Mononuclear cell (primary cell): ENCODE measurements around the gene EXOC4. TPM values are rescaled to one million over a fixed set of nuclear protein-coding genes. Genes with fewer than 3 reads are reported as not detected.
"Not testable (repeated sequence)": the region's sequence is repeated elsewhere in the genome, so short reads cannot be mapped to it uniquely, and the experiment has no call there.

ENCODE experiments used
- H3K27me3 ChIP-seq: 2 replicates; pipeline ENCODE4 v1.6.0; 2011; ENCODE audit warnings: low read length, control low read depth; ENCODE audit not compliant: insufficient read depth
- H3K4me1 ChIP-seq: 2 replicates; pipeline ENCODE4 v1.5.1; 2011; ENCODE audit warnings: mild to moderate bottlenecking, low read length, control low read depth; ENCODE audit not compliant: insufficient read depth
- H3K4me3 ChIP-seq: 2 replicates; pipeline ENCODE4 v1.5.1; 2011; ENCODE audit warnings: mild to moderate bottlenecking, low read length, moderate library complexity
- H3K9me3 ChIP-seq: 2 replicates; pipeline ENCODE4 v1.5.1; 2011; ENCODE audit warnings: low read depth, mild to moderate bottlenecking, control low read depth, low read length
- total RNA-seq: library from RNA; depleted of rRNA; stranded (reverse); fragments of >200 nt; gene quantifications from one replicate; pipeline ENCODE4 v1.2.3, GENCODE V29; 2012

Gene EXOC4
- total RNA-seq, 1 donor = 106 TPM

DNA sequence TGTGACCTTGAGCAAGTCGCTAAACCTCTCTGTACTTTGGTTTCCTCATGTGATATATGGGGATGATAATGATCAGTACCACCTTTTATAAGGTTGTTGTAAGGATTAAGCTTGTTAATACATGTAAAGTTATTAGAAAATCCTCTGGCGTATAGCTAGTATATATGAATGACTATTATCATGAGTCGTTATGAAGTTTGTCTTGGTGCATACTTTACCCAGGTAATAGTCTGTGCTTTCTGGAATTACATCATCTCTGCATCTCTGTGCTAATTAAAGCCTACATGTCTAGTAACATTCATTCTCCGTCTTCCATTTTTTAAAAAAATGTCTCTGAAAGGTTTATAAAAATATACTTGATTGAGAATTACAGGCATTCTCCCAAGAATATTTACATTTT is 524.8 kb downstream of the EXOC4 start:
- Histone ChIP-seq H3K4me3 (no peak overlapping the region), H3K4me1 (no peaks in the 10 kb centered on the region), H3K9me3 (no peaks in the 10 kb centered on the region), H3K27me3 (no peaks in the 10 kb centered on the region)

DNA sequence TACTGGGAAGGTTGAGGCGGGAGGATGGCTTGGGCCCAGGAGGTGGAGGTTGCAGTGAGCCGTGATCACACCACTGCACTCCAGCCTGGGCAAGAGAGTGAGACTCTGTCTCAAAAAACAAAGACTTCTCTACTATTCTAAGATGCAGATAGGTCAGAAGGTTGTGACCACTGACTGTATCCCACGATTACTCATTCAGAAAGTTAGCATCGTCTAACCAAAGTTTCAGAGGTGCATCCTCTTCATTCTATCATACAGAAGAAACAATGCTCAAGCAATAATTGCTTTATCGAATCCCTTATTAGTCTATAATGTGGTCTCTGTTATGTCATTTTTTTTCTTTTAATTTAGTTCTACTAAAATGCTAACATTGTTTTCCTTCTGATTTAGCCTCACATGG is 525.6 kb downstream of the EXOC4 start:
- Histone ChIP-seq H3K9me3 (no peaks in the 10 kb centered on the region), H3K4me3 (no peak overlapping the region), H3K4me1 (no peaks in the 10 kb centered on the region), H3K27me3 (no peaks in the 10 kb centered on the region)

DNA sequence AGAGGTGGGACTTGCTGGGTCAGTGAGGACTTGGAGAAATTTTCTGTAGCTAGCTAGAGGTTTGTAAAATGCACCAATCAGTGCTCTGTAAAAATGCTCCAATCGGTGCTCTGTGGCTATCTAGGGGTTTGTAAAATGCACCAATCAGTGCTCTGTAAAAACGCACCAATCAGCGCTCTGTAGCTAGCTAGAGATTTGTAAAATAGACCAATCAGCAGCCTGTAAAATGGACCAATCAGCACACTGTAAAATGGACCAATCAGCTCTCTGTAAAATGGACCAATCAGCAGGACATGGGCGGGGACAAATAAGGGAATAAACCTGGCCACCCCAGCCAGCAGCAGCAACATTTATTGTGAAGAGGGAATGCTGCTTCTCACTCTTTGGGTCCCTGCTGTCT is 526.7 kb downstream of the EXOC4 start:
- not testable (repeated sequence) for H3K4me1 ChIP-seq, H3K27me3 ChIP-seq, H3K9me3 ChIP-seq, H3K4me3 ChIP-seq

DNA sequence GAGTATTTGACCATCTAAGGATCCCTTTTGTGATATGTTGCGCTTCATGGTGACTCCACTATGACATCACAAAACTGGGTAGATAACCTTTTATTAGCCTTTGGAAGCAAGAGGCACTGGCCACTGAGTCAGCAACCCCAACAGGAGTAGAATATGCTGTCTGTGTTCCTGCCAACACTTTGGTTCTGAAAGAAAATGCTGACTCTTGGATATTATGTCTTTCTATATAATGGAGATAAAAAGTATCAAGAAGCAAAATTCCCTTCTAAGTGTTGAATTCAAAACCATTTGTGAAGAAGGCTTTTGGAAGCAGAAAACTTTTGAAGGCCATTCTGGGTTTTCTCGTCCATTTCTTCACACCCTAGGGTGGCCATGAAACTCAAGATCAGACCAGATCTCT is 528.0 kb downstream of the EXOC4 start:
- Histone ChIP-seq H3K4me3 (no peak overlapping the region), H3K4me1 (no peaks in the 10 kb centered on the region), H3K27me3 (no peaks in the 10 kb centered on the region), H3K9me3 (no peaks in the 10 kb centered on the region)

DNA sequence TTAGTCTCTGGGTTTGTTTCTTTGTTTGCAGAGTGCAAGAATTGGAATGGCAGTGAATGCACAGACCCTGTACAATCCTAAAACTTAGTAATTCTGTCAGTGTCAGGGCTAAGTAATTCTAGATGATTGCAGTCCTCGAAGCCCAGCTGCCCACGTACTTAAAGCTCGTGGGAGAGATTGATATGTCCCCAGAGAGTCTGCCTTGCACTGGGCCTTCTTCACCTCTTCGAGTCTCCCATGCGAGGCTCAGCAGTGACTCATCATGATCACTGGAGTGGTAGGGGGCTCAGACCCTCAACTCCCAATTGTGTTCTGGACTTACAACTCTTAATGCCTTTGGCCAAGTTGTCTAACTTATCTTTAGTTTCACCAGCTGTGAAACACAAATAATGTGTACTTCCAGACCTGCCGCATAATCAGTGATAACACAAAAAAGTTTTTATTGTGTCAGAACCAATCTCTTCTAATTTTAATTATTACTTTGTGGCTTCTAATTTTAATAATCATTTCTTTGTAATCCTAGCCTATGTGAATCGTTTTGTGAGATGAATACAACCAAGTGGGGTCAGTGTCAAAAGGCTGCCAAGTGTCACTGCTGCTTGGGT is 528.7 kb downstream of the EXOC4 start:
- Histone ChIP-seq H3K9me3 (no peaks in the 10 kb centered on the region), H3K27me3 (no peaks in the 10 kb centered on the region), H3K4me3 (no peak overlapping the region)

DNA sequence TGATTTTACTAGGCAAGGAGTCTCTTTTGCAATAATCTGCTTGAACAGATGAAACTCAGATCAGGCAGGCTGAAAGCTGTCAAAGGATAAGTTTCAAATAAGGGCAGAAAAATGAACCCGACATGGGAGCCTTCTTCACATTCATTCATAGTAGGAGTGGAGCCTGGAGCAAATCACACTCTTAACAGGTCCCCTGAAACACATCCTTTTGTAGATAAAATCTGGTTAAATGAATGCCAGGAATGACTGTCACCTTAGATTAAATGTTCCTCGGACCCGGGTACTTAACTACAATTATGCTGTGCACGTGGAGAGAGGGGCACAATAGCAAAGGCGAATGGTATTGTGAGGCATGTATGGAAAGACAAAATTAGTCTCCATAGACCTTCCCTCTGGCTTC is 529.6 kb downstream of the EXOC4 start:
- Histone ChIP-seq H3K4me3 (no peak overlapping the region), H3K4me1 (no peaks in the 10 kb centered on the region), H3K9me3 (no peaks in the 10 kb centered on the region), H3K27me3 (no peaks in the 10 kb centered on the region)

More for the DNA sequence above, 528.7 kb downstream of the EXOC4 start:
- H3K4me1 ChIP-seq = no peaks in the 10 kb centered on the region

DNA sequence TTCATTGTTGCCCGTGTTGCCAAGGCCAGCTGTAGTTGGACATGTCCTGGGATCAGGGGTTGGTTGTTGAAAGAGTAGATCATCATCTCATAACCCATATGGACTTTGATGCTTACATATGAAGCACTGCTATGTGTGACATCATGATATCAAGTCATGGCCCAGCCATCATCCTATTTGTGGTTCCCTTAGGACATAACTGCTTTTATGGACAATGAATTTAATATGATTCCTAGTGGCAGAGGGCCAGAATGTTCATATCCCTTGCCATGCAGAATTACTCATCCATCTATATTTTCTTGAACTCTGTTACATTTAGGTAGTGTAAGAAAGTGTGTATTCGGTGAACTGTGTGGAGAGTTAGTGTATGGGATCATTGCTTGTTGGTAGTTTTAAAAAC is 530.4 kb downstream of the EXOC4 start:
- H3K4me1 ChIP-seq = no peaks in the 10 kb centered on the region
- H3K9me3 ChIP-seq = no peaks in the 10 kb centered on the region
- H3K27me3 ChIP-seq = no peaks in the 10 kb centered on the region
- H3K4me3 ChIP-seq = no peak overlapping the region

DNA sequence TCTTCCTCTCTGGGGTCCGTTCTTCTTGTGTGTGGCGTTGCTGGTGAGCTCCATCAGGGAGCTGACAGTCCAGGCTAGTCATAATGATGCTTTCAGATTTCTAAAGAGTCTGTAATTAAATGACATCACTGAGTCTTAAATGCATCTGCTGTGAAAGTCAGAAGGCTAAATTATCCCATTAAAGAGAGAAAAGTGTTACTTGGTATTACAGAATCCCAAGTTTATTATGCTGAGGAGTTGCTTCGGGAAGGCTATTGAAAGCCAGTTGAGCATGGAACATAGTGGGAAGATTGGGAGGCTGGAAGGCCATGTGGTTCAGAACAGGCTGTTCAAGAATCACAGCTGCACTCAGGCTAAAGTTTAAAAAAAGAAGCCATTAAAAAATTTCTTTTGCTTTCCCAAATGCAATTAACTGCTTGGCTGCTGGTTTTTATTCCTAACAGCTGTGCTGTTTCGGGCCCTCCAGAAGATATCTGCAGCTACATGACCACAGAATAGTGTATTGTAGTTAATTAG is 531.7 kb downstream of the EXOC4 start:
- Histone ChIP-seq H3K4me3 (no peak overlapping the region), H3K4me1 (no peaks in the 10 kb centered on the region), H3K9me3 (no peaks in the 10 kb centered on the region), H3K27me3 (no peaks in the 10 kb centered on the region)

DNA sequence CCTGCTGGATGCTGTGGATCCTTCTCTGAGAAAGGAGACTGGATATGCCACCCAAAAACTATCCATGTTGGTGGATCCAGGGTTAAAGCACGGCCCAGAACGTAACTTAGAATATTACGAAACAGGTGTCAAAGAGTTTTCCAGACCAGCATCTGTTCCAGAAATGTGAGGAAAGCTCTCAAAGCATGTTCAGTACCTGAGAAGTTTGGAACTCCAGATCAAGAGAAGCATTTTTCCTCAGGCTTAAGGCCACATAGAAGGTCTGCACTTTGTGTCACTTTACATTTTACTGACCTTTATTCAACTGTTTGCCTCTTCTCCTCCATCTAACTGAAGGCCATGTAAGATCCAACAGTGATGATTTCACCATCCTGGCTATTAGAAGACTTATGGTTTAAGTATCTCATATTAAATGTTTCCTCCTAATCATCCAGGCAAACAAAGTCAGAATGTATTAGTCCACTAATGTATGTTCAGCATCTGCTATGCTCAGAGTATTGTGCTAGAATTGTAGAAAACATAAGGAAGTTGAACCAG is 533.6 kb downstream of the EXOC4 start:
- Histone ChIP-seq H3K4me1 (no peaks in the 10 kb centered on the region), H3K9me3 (no peaks in the 10 kb centered on the region), H3K4me3 (no peak overlapping the region), H3K27me3 (no peaks in the 10 kb centered on the region)

DNA sequence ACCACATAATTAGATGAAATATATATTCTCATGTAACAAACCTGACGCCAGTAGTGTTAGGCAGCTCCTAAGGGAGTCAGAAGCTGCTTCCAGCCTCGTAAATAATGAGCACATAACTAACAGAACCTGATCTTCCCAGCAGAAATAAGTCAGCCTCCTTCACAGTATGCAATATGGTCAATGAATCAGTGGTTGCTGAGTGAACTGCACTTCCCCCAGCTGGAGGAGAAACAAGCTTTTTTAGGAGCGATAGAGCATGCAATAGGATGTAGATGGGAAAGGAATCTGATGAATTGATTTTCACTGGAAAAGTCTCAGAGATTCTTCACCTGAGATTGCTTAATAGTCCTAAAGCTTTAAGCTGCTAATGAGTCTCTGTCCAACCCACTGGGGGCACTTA is 537.1 kb downstream of the EXOC4 start:
- Histone ChIP-seq H3K4me1 (no peaks in the 10 kb centered on the region), H3K27me3 (no peaks in the 10 kb centered on the region), H3K4me3 (no peak overlapping the region), H3K9me3 (no peaks in the 10 kb centered on the region)

DNA sequence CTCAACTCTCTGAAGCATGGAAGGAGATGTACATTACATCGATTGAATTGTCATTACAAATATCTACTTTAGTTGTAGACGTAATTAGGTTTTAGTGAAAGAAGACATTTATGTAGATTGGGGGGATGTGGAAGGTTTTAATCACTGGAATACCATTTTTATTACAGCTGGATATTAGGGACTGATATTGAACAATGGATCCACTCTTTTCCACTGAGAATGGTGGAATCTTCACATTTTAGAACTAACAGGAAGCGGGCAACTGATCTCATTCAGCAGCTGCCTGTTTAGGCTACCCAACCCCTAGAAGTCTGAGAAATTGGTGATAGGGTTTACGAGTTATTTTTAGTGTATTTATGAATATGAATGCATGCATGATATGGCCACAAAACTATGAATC is 538.0 kb downstream of the EXOC4 start:
- no peaks in the 10 kb centered on the region for H3K9me3 ChIP-seq
- no peaks in the 10 kb centered on the region for H3K27me3 ChIP-seq
- H3K4me1 ChIP-seq = no peaks in the 10 kb centered on the region
- H3K4me3 ChIP-seq = no peak overlapping the region

DNA sequence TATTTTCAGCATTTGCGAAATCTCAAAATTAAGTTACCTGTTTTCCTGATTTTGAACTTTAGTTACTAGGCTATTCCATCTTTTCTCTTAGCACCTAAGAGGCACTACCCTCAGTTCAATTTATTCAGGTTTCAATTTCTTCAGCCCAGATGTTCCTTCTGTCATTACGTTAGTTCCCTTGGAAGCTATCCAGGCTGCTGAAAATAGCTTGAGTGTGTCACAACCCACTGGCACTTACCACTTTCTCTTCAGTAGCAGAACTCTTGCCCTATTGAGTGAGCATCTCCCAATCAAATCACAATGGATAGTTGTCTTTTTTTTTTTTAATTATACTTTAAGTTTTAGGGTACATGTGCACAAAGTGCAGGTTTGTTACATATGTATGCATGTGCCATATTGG is 541.6 kb downstream of the EXOC4 start:
- H3K9me3 ChIP-seq = no peaks in the 10 kb centered on the region
- no peaks in the 10 kb centered on the region for H3K4me1 ChIP-seq
- no peaks in the 10 kb centered on the region for H3K27me3 ChIP-seq
- no peak overlapping the region for H3K4me3 ChIP-seq

DNA sequence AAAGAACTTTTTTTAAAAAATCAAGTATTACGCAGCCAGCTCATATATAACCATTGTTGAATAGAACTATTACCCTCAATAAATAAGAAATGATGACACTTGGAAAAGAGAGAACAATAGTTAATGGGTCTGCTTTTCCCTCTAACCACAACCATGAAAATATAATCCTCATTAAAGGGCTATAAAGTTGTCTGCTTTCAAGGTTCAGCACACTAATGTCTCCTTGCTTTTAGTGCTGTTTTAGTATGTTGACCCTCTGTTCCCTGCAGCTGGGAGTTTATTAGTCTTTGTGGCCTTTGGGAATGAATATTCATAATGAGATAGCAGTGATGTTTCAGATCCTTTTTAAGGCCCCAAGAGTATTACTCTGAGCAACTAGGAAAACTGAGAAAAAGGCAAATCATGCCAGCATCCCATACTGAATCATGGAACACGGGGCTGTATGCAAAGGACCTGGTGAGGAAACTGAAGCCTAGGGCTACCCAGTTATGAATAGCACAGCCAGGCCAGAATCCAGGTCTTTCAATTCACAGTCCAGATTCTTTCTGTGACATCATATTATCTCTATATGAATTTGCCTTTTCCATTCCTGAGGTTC is 542.3 kb downstream of the EXOC4 start:
- no peaks in the 10 kb centered on the region for H3K9me3 ChIP-seq
- H3K4me3 ChIP-seq = no peak overlapping the region
- no peaks in the 10 kb centered on the region for H3K27me3 ChIP-seq
- no peaks in the 10 kb centered on the region for H3K4me1 ChIP-seq

DNA sequence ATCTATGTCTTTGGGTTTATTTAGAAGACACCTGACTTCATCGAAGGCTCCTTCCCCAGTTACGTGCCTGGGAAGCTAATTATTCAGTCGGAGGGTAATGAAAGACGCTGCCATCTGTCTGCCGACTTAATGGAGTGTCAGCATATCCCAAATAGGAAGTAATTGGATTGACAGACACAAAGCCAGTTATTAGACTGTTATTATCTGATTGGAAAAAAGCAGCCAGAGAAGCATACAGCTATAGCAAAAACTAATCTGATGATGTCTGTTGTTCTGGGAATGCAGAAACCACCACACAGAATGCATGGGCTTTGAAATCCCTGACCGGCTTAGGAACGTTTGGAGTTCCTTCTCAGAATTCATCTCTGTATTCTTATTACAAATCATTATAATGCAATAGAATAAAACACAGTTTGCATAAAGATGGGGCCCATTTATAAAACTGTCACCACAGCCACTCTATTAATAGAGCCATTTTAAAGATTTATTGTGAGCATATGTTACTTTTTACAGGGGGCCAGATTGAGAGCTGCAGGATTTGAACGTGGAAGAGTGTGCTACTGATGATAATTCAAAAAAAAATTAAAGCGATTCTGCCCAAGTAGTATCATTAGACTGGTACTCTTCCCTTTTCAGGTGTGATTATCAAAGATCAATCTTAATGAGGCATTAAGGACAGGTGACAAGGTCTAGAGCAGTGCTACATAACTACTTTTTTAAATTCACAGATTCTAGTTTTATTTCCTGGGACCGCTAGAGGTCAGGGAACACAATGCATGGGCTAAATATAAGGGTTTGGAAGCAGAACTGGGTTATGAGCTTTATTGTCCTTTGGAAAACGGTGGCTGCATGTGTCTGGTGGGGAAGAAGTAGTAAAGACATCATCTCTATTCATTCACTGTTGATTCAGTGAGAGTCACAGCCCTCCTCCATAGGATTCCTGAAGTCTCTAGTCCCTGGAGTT is 544.2 kb downstream of the EXOC4 start:
- Histone ChIP-seq H3K9me3 (no peaks in the 10 kb centered on the region), H3K4me1 (no peaks in the 10 kb centered on the region), H3K27me3 (no peaks in the 10 kb centered on the region), H3K4me3 (no peak overlapping the region)

DNA sequence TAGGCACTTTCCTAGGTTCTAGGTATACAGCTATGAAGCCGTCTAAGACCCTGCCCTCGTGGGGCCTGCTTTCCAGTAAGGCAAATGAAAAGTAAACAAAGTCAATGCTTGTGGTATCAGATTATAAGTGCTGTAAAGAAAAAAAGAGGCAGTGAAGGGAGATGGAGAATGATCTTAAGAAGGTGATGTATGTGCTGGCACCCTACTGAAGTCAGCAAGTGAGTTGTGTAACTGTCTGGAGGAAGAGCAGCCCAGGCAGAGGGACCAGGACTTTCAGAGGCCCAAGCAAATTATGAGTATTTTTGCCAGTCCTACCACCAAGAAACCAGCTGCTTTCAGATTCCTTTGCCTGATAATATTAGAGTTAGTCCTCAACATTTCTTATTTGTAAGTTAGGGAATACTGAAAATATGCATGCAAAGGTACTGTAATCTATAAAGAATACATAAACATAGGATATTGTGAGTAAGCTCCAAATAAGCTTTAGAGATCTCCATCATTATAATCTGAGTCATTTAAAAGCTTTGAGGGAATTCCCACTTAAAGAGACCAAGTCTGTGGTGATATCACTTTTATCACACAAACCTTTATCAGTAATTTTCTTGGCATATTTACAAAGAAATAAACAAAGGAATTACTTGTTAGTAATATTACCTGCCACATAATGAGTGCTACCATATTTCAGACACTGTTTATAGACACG is 545.1 kb downstream of the EXOC4 start:
- no peaks in the 10 kb centered on the region for H3K4me1 ChIP-seq
- H3K9me3 ChIP-seq = no peaks in the 10 kb centered on the region
- no peak overlapping the region for H3K4me3 ChIP-seq
- H3K27me3 ChIP-seq = no peaks in the 10 kb centered on the region
